Measurements from ENCODE around the gene GUCY1A2.

The GUCY1A2 gene

GRCh38 chr11:106875013-106875412, 143.3 kb downstream of the GUCY1A2 start:
- no peak for DNase-seq (ENCODE audit: extremely low spot score)
- CTCF ChIA-PET = no interaction called here
- POLR2A ChIA-PET = no interaction called here

GRCh38 chr11:106872246-106872645, 146.0 kb downstream of the GUCY1A2 start:
- ChIA-PET CTCF (no interaction called here), POLR2A (no interaction called here)
- no peak for DNase-seq (ENCODE audit: extremely low spot score)
- no peak for TF ChIP-seq CTCF (IDR thresholded peaks at IDR 0.05; ENCODE audit: control extremely low read depth, extremely low read depth, low read depth, missing control alignments)

More at GRCh38 chr11:106875013-106875412, 143.3 kb downstream of the GUCY1A2 start:
- no peak for TF ChIP-seq CTCF (IDR thresholded peaks at IDR 0.05; ENCODE audit: control extremely low read depth, extremely low read depth, low read depth, missing control alignments)

GRCh38 chr11:106858200-106858599, 160.1 kb downstream of the GUCY1A2 start:
- DNase-seq (ENCODE audit: extremely low spot score) = no peak
- TF ChIP-seq CTCF (IDR thresholded peaks at IDR 0.05; ENCODE audit: control extremely low read depth, extremely low read depth, low read depth, missing control alignments) = no peak
- ChIA-PET POLR2A (no interaction called here), CTCF (interaction anchor here (1.4 kb wide), 1 partner anchor 9 kb away, joined by 4 read pairs; no protein-coding TSS in a partner anchor)

GRCh38 chr11:106856566-106856965, 161.7 kb downstream of the GUCY1A2 start:
- DNase-seq (ENCODE audit: extremely low spot score) = no peak
- ChIA-PET POLR2A (no interaction called here), CTCF (interaction anchor here (1.2 kb wide), 1 partner anchor 27 kb away, joined by 3 read pairs; no protein-coding TSS in a partner anchor)
- no peak for TF ChIP-seq CTCF (IDR thresholded peaks at IDR 0.05; ENCODE audit: control extremely low read depth, extremely low read depth, low read depth, missing control alignments)

- TF ChIP-seq CTCF (IDR thresholded peaks at IDR 0.05; ENCODE audit: control extremely low read depth, extremely low read depth, low read depth, missing control alignments) = no peak
- no peak for DNase-seq (ENCODE audit: extremely low spot score)
- ChIA-PET CTCF (no interaction called here), POLR2A (no interaction called here)
Observed at GRCh38 chr11:106854429-106854828, 163.8 kb downstream of the GUCY1A2 start.

- ChIA-PET POLR2A (no interaction called here), CTCF (no interaction called here)
- no peak for DNase-seq (ENCODE audit: extremely low spot score)
- TF ChIP-seq CTCF (IDR thresholded peaks at IDR 0.05; ENCODE audit: control extremely low read depth, extremely low read depth, low read depth, missing control alignments) = no peak
Observed at GRCh38 chr11:106853850-106854401, 164.3 kb downstream of the GUCY1A2 start.

- POLR2A ChIA-PET = no interaction called here
- TF ChIP-seq CTCF (IDR thresholded peaks at IDR 0.05; ENCODE audit: control extremely low read depth, extremely low read depth, low read depth, missing control alignments) = no peak
- CTCF ChIA-PET = no interaction called here
- DNase-seq (ENCODE audit: extremely low spot score) = no peak
Observed at GRCh38 chr11:106852779-106853178, 165.5 kb downstream of the GUCY1A2 start.

Measured in GM10248 (cell line).